Kidney epithelial cell (primary cell): Measurements from ENCODE around the gene PIN4. TPM values are rescaled to one million over a fixed set of nuclear protein-coding genes. Genes with fewer than 3 reads are reported as not detected.
"Not testable (repeated sequence)": the region's sequence is repeated elsewhere in the genome, so short reads cannot be mapped to it uniquely, and the experiment has no call there.

Experiments used
- DNase-seq: peaks from one replicate; pipeline ENCODE4 v3.0.0-alpha.2; 2010; ENCODE audit warnings: low read depth
- H3K27me3 ChIP-seq: 2 replicates; pipeline ENCODE4 v1.6.0; 2011; ENCODE audit warnings: low read length; ENCODE audit not compliant: control insufficient read depth, insufficient read depth
- H3K36me3 ChIP-seq: 2 replicates; pipeline ENCODE4 v1.5.1; 2011; ENCODE audit warnings: low read length; ENCODE audit not compliant: control insufficient read depth, insufficient read depth
- H3K4me3 ChIP-seq: 2 replicates; pipeline ENCODE4 v1.5.1; 2011; ENCODE audit warnings: low read depth, mild to moderate bottlenecking, control low read depth, low read length
- CTCF ChIP-seq: IDR thresholded peaks from 2 replicates; pipeline ENCODE4 v1.5.1; 2011; ENCODE audit warnings: mild to moderate bottlenecking, moderate library complexity, low read length, control low read depth, inconsistent platforms; ENCODE audit not compliant: insufficient read depth, poor library complexity, severe bottlenecking
- total RNA-seq: library from RNA; depleted of rRNA; stranded (reverse); fragments of >200 nt; gene quantifications from 2 replicates; pipeline ENCODE4 v1.2.3, GENCODE V29; 2015

Gene PIN4
- total RNA-seq, 1 donor from 2014 or later = 9.0 TPM

GRCh38 chrX:72205706-72206105 lies 24.1 kb downstream of the PIN4 start:
- DNase-seq = no peak
- TF ChIP-seq CTCF = no peak
- no peaks in the 10 kb centered on the region for H3K36me3 ChIP-seq
- no peaks in the 10 kb centered on the region for H3K27me3 ChIP-seq
- no peak overlapping the region for H3K4me3 ChIP-seq

GRCh38 chrX:72207366-72207765 lies 25.8 kb downstream of the PIN4 start:
- Histone ChIP-seq H3K27me3 (no peaks in the 10 kb centered on the region), H3K36me3 (no peaks in the 10 kb centered on the region), H3K4me3 (no peak overlapping the region)
- no peak for TF ChIP-seq CTCF
- DNase-seq = no peak

GRCh38 chrX:72208126-72208800 lies 26.7 kb downstream of the PIN4 start:
- TF ChIP-seq CTCF = no peak
- DNase-seq = no peak
- no peak overlapping the region for H3K4me3 ChIP-seq
- no peaks in the 10 kb centered on the region for H3K27me3 ChIP-seq
- H3K36me3 ChIP-seq = no peaks in the 10 kb centered on the region

- DNase-seq = no peak
- Histone ChIP-seq H3K4me3 (no peak overlapping the region), H3K27me3 (no peaks in the 10 kb centered on the region), H3K36me3 (no peaks in the 10 kb centered on the region)
- TF ChIP-seq CTCF = no peak
These were observed 35.4 kb downstream of the PIN4 start for GRCh38 chrX:72216973-72217372.

GRCh38 chrX:72220375-72220774 lies 38.8 kb downstream of the PIN4 start:
- H3K4me3 ChIP-seq, H3K36me3 ChIP-seq, DNase-seq, H3K27me3 ChIP-seq: not testable (repeated sequence)

GRCh38 chrX:72230290-72230689 lies 48.7 kb downstream of the PIN4 start:
- no peak for TF ChIP-seq CTCF
- Histone ChIP-seq H3K36me3 (no peaks in the 10 kb centered on the region), H3K27me3 (no peaks in the 10 kb centered on the region), H3K4me3 (no peak overlapping the region)
- no peak for DNase-seq
